ENCODE data around the gene RASD2.

The RASD2 gene

GRCh38 chr22:35582218-35582860, 41.7 kb downstream of the RASD2 start:
- no peak for DNase-seq (ENCODE audit: low read depth, low spot score)

- DNase-seq (ENCODE audit: low read depth, low spot score): peak; percentile 82
Observed at GRCh38 chr22:35582861-35583670, 42.4 kb downstream of the RASD2 start.

- DNase-seq (ENCODE audit: low read depth, low spot score): no peak
Observed at GRCh38 chr22:35586771-35587170, 46.1 kb downstream of the RASD2 start.

- DNase-seq (ENCODE audit: low read depth, low spot score): peak; percentile 33
Observed at GRCh38 chr22:35587447-35587870, 46.8 kb downstream of the RASD2 start.

GRCh38 chr22:35587896-35588295, 47.3 kb downstream of the RASD2 start:
- no peak for DNase-seq (ENCODE audit: low read depth, low spot score)

GRCh38 chr22:35589071-35589755, 48.6 kb downstream of the RASD2 start:
- DNase-seq (ENCODE audit: low read depth, low spot score): peak; percentile 66

- DNase-seq (ENCODE audit: low read depth, low spot score): no peak
Observed at GRCh38 chr22:35589756-35590093, 49.1 kb downstream of the RASD2 start.

GRCh38 chr22:35590634-35591295, 50.1 kb downstream of the RASD2 start:
- no peak for DNase-seq (ENCODE audit: low read depth, low spot score)

- DNase-seq (ENCODE audit: low read depth, low spot score): no peak
Observed at GRCh38 chr22:35591714-35592417, 51.2 kb downstream of the RASD2 start.

GRCh38 chr22:35592418-35592967, 51.9 kb downstream of the RASD2 start:
- DNase-seq (ENCODE audit: low read depth, low spot score): no peak

- DNase-seq (ENCODE audit: low read depth, low spot score): no peak
Observed at GRCh38 chr22:35593071-35593890, 52.6 kb downstream of the RASD2 start.

GRCh38 chr22:35593891-35594470, 53.4 kb downstream of the RASD2 start:
- no peak for DNase-seq (ENCODE audit: low read depth, low spot score)

- DNase-seq (ENCODE audit: low read depth, low spot score): no peak
Observed at GRCh38 chr22:35594686-35595085, 54.1 kb downstream of the RASD2 start.

- DNase-seq (ENCODE audit: low read depth, low spot score): peak; percentile 31
Observed at GRCh38 chr22:35596821-35597220, 56.2 kb downstream of the RASD2 start.

- DNase-seq (ENCODE audit: low read depth, low spot score): no peak
Observed at GRCh38 chr22:35597692-35598395, 57.2 kb downstream of the RASD2 start.

- DNase-seq (ENCODE audit: low read depth, low spot score): no peak
Observed at GRCh38 chr22:35598396-35598710, 57.7 kb downstream of the RASD2 start.

GRCh38 chr22:35599364-35599763, 58.7 kb downstream of the RASD2 start:
- DNase-seq (ENCODE audit: low read depth, low spot score): no peak

GRCh38 chr22:35600476-35600875, 59.8 kb downstream of the RASD2 start:
- no peak for DNase-seq (ENCODE audit: low read depth, low spot score)

- no peak for DNase-seq (ENCODE audit: low read depth, low spot score)
Observed at GRCh38 chr22:35601013-35601580, 60.5 kb downstream of the RASD2 start.

All from astrocyte of the hippocampus (primary cell).